Activated T-cell treated with anti-CD3 and anti-CD28 coated beads, Interleukin-2, amount 50 U/mL, for 72 hours (primary cell): Measurements from ENCODE around the gene CADM1. TPM values are rescaled to one million over a fixed set of nuclear protein-coding genes. Genes with fewer than 3 reads are reported as not detected.

ENCODE experiments used
- ATAC-seq, 2 donors: fragments of 150-1000 bp; cut with Tn5 transposase; replicated peaks in 1 of 2; 2 replicates each; pipeline ENCODE4 v1.10.0; 2021; ENCODE audit warnings: moderate library complexity in 2 of 2, mild to moderate bottlenecking in 1 of 2
- DNase-seq, 2 donors: peaks; one replicate each; pipeline ENCODE4 v3.0.0; 2021 to 2022; ENCODE audit warnings: mixed read lengths in 1 of 2
- H3K27ac Mint-ChIP-seq: one replicate; pipeline ENCODE4 v1.8.0; 2022; ENCODE audit warnings: mild to moderate bottlenecking, moderate library complexity, mixed read lengths
- H3K27me3 Mint-ChIP-seq: one replicate; pipeline ENCODE4 v1.8.0; 2022; ENCODE audit warnings: low read depth, mixed read lengths
- H3K36me3 Mint-ChIP-seq, 2 donors: one replicate each; pipeline ENCODE4 v1.8.0; 2022; ENCODE audit warnings: mixed read lengths in 2 of 2, mild to moderate bottlenecking in 1 of 2; ENCODE audit not compliant: insufficient read depth in 2 of 2
- H3K4me1 Mint-ChIP-seq: one replicate; pipeline ENCODE4 v1.8.0; 2022; ENCODE audit warnings: low read depth, mixed read lengths
- H3K4me3 Mint-ChIP-seq, 2 donors: one replicate each; pipeline ENCODE4 v1.8.0; 2022; ENCODE audit warnings: mild to moderate bottlenecking in 2 of 2, mixed read lengths in 2 of 2, moderate library complexity in 2 of 2
- H3K9me3 Mint-ChIP-seq, 2 donors: one replicate each; pipeline ENCODE4 v1.8.0; 2022; ENCODE audit warnings: mixed read lengths in 2 of 2
- total RNA-seq, 2 donors: library from RNA; stranded (reverse); gene quantifications; one replicate each; pipeline ENCODE4 v1.2.3, GENCODE V29; 2022

The CADM1 gene
- total RNA-seq, 2 donors from 2014 or later: 1.7 to 2.1 TPM

DNA sequence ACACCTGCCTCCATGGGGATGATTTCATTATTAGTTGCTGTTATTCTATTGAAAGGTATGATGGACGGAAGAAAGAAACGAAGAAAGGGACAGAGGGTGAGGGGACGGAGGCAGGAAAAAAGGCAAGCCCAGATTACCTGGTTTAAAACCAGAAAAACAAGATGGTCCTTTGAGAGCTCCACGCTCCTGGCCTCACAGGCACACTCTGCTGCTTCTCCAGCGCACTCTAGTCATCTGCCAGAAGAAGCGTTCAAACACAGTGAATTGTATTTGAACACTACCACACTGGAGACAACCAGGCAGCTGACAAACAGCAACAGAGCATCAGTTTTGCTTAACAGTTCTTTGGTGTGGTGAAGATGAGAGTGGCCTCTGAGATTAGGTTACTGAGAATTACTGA lies 216.9 kb downstream of the CADM1 start:
- no peak for ATAC-seq

DNA sequence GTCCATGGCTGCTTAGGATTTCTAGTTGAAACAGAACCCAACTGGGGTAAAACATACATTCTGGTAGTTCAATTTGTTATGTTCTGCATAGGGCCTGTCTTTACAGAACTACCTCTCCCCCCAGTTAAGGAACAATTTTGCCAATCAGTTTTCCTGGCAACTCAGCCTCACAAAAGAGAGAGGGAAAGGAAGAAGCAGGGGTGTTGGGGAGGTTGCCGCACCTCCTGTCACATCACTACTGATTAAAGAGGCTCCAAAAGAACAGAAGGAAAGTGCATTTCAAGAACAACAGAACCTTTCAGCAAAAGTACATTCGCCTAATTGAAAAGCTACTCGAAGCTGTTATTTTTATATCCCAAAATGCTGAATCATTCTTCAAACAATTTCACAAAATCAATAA lies 217.6 kb downstream of the CADM1 start:
- ATAC-seq: no peak
- Mint-ChIP-seq H3K27ac (no peak overlapping the region), H3K27me3 (no peaks in the 10 kb centered on the region), H3K4me3 (no peak overlapping the region), H3K4me1 (no peaks in the 10 kb centered on the region), H3K9me3 (no peaks in the 10 kb centered on the region), H3K36me3 (no peaks in the 10 kb centered on the region)
- DNase-seq: no peak

More for the DNA sequence above, 216.9 kb downstream of the CADM1 start:
- Mint-ChIP-seq H3K27me3 (no peaks in the 10 kb centered on the region), H3K4me1 (no peaks in the 10 kb centered on the region), H3K36me3 (no peaks in the 10 kb centered on the region), H3K4me3 (no peak overlapping the region), H3K9me3 (no peaks in the 10 kb centered on the region), H3K27ac (no peak overlapping the region)
- DNase-seq: no peak

DNA sequence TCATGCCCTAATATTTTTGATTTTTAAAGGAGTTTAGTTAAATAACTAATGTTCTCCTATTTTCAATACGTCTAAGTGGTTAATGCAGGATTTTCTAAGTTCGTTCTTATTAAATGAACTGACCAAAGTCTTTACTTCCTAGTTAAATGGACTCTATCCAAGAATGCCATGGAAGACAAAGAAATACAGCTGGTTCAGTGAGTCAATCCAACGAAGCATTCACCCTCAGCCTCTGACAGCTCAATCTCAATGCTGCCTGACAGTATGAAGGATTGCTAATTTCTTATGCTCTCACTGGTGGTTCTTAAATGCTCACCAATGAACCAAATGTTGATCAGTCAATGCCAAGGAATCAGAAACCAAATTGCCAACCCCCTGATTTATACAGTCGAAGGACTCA lies 219.4 kb downstream of the CADM1 start:
- H3K27ac Mint-ChIP-seq: no peak overlapping the region
- no peaks in the 10 kb centered on the region for H3K9me3 Mint-ChIP-seq
- no peaks in the 10 kb centered on the region for H3K36me3 Mint-ChIP-seq
- DNase-seq: no peak
- H3K4me1 Mint-ChIP-seq: no peaks in the 10 kb centered on the region
- H3K27me3 Mint-ChIP-seq: no peaks in the 10 kb centered on the region
- ATAC-seq: no peak
- H3K4me3 Mint-ChIP-seq: no peak overlapping the region

DNA sequence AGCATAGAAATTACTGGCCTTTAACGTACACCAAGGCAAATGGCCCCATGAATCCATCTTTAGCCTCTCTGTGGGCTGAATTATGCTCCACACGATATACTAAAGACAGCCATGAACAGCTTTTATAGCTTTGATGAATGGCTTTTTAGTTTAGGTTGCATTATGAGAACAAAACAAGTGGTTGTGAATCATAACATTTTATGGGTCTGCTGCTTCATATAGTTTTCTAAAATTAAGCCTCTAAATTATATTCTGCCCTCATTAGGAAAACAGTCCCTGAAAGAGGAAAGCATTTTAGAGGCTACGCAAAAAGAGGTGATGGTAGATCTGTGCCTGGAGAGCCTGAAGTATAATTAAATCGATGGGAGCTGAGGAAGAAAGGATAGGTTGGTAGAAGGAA lies 221.3 kb downstream of the CADM1 start:
- peaks cover 0 to 3% of the 10 kb centered on the region in 2 donors for H3K9me3 Mint-ChIP-seq
- H3K4me1 Mint-ChIP-seq: no peaks in the 10 kb centered on the region
- DNase-seq (no peak), ATAC-seq (no peak)
- no peaks in the 10 kb centered on the region for H3K36me3 Mint-ChIP-seq
- no peak overlapping the region for H3K27ac Mint-ChIP-seq
- H3K27me3 Mint-ChIP-seq: no peaks in the 10 kb centered on the region
- no peak overlapping the region for H3K4me3 Mint-ChIP-seq

DNA sequence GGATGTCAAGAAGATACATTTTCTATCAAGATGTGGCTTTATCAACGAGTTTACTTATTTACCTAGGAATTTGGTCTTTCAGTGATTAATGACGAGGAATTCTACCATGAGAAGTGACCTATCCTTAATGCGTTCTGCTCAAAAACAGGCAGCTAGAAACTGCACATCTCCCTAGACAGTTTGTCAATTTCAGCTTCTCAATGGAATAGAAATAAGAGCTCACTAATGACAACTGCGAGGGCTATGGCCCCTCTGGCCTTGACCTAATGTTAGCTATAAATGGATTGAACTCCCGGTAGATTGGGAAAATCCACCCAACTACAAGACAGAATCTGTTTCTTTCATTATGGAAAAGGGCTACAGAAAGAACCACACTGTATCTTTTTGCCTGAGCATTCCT lies 223.4 kb downstream of the CADM1 start:
- Mint-ChIP-seq H3K27ac (no peak overlapping the region), H3K27me3 (no peaks in the 10 kb centered on the region), H3K4me1 (no peaks in the 10 kb centered on the region), H3K36me3 (no peaks in the 10 kb centered on the region), H3K9me3 (peaks cover 0 to 3% of the 10 kb centered on the region in 2 donors), H3K4me3 (no peak overlapping the region)
- no peak for DNase-seq
- ATAC-seq: no peak

DNA sequence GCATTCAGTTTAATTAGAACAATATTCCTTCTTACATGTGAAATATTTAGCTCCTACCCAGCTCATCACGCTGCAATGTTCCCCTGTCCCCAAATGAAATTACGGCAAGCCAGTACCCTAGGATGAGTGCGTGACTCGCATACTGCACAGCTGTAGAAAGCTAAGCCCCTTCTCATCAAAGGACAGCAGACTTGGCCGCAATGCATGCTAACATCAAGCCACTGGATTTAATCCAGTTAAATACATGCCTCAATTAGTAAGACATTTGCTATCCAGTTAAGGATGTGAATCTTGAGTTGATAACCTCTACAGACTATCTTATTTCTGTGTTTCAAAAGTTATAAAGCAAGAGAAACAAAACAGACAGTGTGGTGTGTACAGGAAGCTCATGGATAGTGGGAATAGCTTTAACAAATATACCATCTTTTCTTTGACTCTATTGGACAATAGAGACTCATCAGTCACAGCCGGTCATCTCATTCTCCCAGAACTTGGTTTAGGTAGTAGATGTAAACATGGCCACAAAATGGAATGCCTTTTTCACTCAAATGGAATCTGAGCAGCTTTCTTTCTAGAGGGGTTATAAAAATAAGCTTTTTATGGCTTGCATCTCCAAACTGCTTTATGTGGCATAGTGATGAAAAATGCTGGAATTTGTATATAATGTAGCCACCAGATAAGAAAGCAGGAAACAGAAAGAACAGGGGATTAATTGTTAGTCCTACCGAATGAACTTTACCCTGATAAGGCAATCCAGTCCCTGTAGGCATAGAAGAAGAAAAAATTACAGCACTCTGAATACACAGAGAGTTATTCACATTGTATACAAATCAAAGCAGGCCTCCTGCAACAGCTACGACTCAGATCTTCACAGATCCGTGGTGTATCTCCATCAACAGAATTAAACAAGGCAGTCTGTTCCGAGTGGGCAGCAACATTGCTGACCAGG lies 224.1 kb downstream of the CADM1 start:
- H3K27me3 Mint-ChIP-seq: no peaks in the 10 kb centered on the region
- peaks cover 1 to 3% of the 10 kb centered on the region in 2 donors for H3K9me3 Mint-ChIP-seq
- no peak overlapping the region for H3K4me3 Mint-ChIP-seq
- ATAC-seq (no peak), DNase-seq (no peak)
- no peaks in the 10 kb centered on the region for H3K4me1 Mint-ChIP-seq
- peaks cover 0 to 2% of the 10 kb centered on the region in 2 donors for H3K36me3 Mint-ChIP-seq
- H3K27ac Mint-ChIP-seq: no peak overlapping the region

DNA sequence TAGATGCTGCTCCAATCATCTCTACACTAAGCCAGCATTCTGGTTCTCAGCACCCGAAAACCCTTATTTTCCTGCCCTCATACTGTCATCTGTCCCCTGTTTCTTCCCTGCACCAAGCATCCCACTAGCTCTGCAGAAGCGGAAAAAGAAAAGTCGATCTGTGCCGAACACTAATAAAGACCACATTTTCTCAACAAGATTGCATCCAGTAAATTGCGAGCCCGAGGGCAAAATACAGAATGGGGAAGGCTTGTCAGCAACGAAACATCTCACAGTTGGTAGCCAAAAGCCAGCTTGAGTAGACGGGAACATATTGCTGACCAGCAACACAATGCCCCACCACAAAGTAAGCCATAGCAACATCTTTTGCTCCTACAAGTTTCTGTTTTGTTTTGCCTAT lies 227.4 kb downstream of the CADM1 start:
- H3K4me1 Mint-ChIP-seq: no peaks in the 10 kb centered on the region
- H3K36me3 Mint-ChIP-seq: peaks cover 0 to 2% of the 10 kb centered on the region in 2 donors
- H3K27me3 Mint-ChIP-seq: no peaks in the 10 kb centered on the region
- H3K27ac Mint-ChIP-seq: no peak overlapping the region
- H3K4me3 Mint-ChIP-seq: no peak overlapping the region
- DNase-seq (no peak), ATAC-seq (no peak)
- peaks cover 3% of the 10 kb centered on the region in 2 donors for H3K9me3 Mint-ChIP-seq

DNA sequence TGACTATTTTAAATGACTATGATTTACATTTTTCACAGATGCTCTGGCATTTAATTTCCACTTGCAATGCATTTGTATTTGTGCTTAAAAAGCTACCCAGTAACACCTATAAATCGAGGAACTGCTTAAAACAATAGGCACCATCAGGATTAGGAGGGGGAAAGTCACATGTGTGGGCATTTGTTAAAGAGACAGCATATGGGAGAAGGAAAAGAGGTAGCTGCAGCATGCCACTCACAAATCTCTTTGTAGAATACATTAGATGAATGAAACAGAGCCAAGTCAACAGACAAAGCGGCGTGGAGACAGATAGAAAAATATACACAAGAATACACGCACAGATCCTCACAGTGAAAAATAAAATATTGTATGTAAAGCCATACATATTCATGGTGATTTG lies 228.0 kb downstream of the CADM1 start:
- Mint-ChIP-seq H3K27me3 (no peaks in the 10 kb centered on the region), H3K9me3 (peaks cover 3% of the 10 kb centered on the region in 2 donors), H3K4me3 (no peak overlapping the region), H3K27ac (no peak overlapping the region), H3K4me1 (no peaks in the 10 kb centered on the region), H3K36me3 (peaks cover 0 to 2% of the 10 kb centered on the region in 2 donors)
- DNase-seq: no peak
- ATAC-seq: no peak

DNA sequence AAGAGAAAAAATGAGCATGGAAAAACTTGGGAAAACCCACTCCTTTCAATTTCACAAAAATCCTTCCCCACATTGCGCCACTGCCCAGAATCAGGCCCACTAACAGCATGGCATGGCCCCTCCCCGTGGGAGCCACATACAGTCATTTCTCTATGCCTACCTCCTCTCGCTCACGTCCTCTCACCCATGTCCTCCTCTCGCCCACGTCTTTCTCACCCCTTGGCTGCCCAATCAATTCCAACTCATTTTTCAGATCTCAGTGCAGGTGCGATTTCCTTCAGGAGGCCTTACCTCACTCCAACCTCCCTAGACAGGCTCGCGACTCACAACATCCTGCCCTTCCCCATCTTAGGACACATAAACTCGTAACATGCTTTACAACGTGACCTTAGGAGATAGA lies 229.2 kb downstream of the CADM1 start:
- ATAC-seq: no peak
- Mint-ChIP-seq H3K9me3 (peaks cover 3% of the 10 kb centered on the region in 2 donors), H3K4me1 (no peaks in the 10 kb centered on the region), H3K27me3 (no peaks in the 10 kb centered on the region), H3K27ac (no peak overlapping the region), H3K4me3 (no peak overlapping the region), H3K36me3 (peaks cover 0 to 2% of the 10 kb centered on the region in 2 donors)
- DNase-seq: no peak

DNA sequence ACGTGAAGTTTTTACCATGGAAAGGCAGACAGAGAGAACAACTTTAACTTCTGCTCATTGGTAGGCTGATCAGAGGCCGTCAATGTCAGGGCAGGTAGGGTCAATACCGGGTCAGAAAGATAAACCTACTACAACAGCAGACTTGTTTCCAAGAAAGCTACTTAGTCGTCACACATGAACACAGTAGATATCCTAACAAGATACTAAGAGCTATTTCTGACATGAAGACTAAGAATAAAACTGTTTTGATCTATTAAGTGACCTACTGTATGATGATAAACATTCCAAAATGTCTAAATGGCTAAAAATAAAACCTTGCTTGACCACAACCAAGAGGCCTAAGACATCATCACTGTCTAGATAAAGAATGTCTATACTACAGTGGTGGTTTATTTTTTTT lies 231.3 kb downstream of the CADM1 start:
- Mint-ChIP-seq H3K4me1 (no peaks in the 10 kb centered on the region), H3K9me3 (peaks cover 0 to 3% of the 10 kb centered on the region in 2 donors), H3K27ac (no peak overlapping the region), H3K4me3 (no peak overlapping the region), H3K27me3 (no peaks in the 10 kb centered on the region), H3K36me3 (peaks cover 0 to 2% of the 10 kb centered on the region in 2 donors)
- no peak for ATAC-seq
- no peak for DNase-seq

DNA sequence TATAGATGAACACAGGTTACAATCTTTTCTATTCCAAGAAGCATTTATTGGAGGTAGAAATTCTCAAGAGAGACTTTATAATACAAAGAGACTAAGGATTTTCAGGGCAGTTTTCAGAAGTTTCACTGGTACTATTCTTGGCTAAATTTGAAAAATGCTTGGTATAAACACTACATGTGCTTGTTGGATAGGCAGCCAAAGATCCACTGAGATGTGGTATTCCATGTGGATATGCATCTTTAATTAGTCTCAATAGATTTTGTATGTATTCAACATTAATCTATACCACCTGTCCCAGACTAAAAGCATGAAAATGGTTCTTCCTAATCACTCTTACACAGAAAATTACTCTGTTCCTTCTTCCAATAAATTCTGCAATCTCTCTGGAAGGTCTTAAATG lies 232.6 kb downstream of the CADM1 start:
- no peak for ATAC-seq
- Mint-ChIP-seq H3K4me3 (no peak overlapping the region), H3K27ac (no peak overlapping the region), H3K27me3 (no peaks in the 10 kb centered on the region), H3K4me1 (no peaks in the 10 kb centered on the region), H3K9me3 (peaks cover 0 to 3% of the 10 kb centered on the region in 2 donors), H3K36me3 (peaks cover 0 to 2% of the 10 kb centered on the region in 2 donors)
- no peak for DNase-seq

DNA sequence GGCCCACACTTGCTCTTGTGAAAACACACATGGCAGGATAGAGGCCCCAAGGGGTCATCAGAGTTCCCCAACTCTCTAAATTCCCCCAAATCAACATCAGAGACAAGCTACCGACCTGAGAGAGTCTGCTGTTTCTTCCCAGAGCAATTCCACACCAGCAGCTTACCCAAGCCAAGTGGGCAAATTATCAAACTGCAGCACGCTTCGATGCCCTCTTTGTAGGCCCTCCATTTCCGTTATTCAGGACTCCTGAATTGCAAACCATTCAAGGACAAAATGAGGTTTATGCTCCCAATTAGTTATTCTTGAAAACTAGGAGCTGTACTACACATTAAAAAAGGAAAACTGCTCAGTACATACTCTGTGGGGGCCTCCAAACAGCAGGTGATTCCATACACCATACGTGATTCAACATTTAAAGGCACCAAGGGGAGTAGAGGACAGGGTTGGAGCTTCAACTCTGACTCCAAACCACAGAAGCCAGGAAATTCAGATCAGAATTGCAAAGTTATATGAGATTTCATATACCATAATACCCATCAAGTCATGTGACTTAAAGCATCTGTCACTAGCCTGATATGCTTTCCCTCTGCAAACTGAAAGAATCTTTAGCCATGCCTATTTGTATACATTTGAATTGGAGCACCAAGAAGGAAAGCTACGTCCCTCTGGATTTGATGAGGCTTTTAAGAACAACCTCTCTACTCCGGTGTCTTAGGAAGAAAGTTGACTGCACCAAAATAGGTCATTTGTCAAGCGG lies 234.8 kb downstream of the CADM1 start:
- Mint-ChIP-seq H3K4me1 (no peaks in the 10 kb centered on the region), H3K27me3 (no peaks in the 10 kb centered on the region), H3K4me3 (no peak overlapping the region), H3K36me3 (no peaks in the 10 kb centered on the region), H3K27ac (no peak overlapping the region), H3K9me3 (no peaks in the 10 kb centered on the region)
- no peak for ATAC-seq
- DNase-seq: no peak

DNA sequence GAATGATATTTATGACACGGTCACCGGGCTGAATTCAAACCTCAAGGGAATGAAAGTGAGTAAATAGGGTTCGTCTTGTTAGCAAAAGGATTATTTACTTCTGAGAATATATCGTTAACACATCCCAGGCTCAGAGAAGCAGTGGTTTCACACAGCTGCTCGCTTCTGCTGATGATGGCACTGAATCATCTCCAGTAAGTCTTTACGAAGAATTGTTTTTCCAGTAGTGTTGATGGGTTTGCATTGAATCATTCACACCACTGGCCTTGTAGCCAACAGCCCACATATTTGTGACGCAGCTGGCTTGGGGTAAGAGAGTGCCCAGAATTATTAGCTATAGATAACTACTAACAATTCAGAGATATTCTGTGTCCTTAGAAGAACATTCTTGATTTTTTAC lies 236.3 kb downstream of the CADM1 start:
- no peaks in the 10 kb centered on the region for H3K9me3 Mint-ChIP-seq
- DNase-seq (no peak), ATAC-seq (peak in 1 of 2 donors; percentile 38)
- no peak overlapping the region for H3K4me3 Mint-ChIP-seq
- H3K27ac Mint-ChIP-seq: no peak overlapping the region
- no peaks in the 10 kb centered on the region for H3K36me3 Mint-ChIP-seq
- H3K27me3 Mint-ChIP-seq: no peaks in the 10 kb centered on the region
- no peaks in the 10 kb centered on the region for H3K4me1 Mint-ChIP-seq
